Prostate gland (tissue), 2 donors: ENCODE data around the gene ADH5. TPM values are rescaled to one million over a fixed set of nuclear protein-coding genes. Genes with fewer than 3 reads are reported as not detected.
"Not testable (repeated sequence)": the region's sequence is repeated elsewhere in the genome, so short reads cannot be mapped to it uniquely, and the experiment has no call there.

Experiments
- DNase-seq: peaks from one replicate; pipeline ENCODE4 v3.0.0-alpha.2; 2019; ENCODE audit warnings: low spot score
- H3K27ac ChIP-seq, 2 donors: fragments of 200-600 bp; sonication (generic); 2 replicates each; pipeline ENCODE4 v1.5.1; 2017 to 2019
- H3K27me3 ChIP-seq: fragments of 200-600 bp; sonication (generic); replicated peaks from 2 replicates; pipeline ENCODE4 v1.5.1; 2019; ENCODE audit not compliant: insufficient read depth
- H3K36me3 ChIP-seq, 2 donors: fragments of 200-600 bp; sonication (generic); 1 replicate in 1 of 2; 2 replicates in 1 of 2; pipeline versions ENCODE4 v1.5.1 to v1.8.1; 2017 to 2019
- H3K4me1 ChIP-seq: fragments of 200-600 bp; sonication (generic); replicated peaks from 2 replicates; pipeline ENCODE4 v1.5.1; 2019
- H3K4me3 ChIP-seq, 2 donors: fragments of 200-600 bp; sonication (generic); 2 replicates each; pipeline ENCODE4 v1.5.1; 2017 to 2019
- H3K9me3 ChIP-seq: fragments of 200-600 bp; sonication (generic); 2 replicates; pipeline ENCODE4 v1.5.1; 2017
- CTCF ChIP-seq, 4 experiments: fragments of 200-600 bp in 2 of 4; fragments of 450-650 bp in 2 of 4; sonication (generic) in 2 of 4; IDR thresholded peaks; 1 replicate in 3 of 4; 2 replicates in 1 of 4; pipeline ENCODE4 v1.5.1; 2016 to 2019; ENCODE audit warnings: antibody characterized with exemption in 4 of 4, mild to moderate bottlenecking in 2 of 4, moderate library complexity in 2 of 4
- POLR2A ChIP-seq: fragments of 450-650 bp; IDR thresholded peaks from one replicate; pipeline ENCODE4 v1.6.1; 2016; ENCODE audit warnings: antibody characterized with exemption, mild to moderate bottlenecking
- POLR2AphosphoS5 ChIP-seq: sonication (generic); formaldehyde crosslinking; IDR thresholded peaks from one replicate; pipeline ENCODE4 v1.6.1; 2017; ENCODE audit warnings: antibody characterized with exemption
- WGBS: methylation state at CpG from one replicate; pipeline ENCODE4 v1.1.5; 2018; 5-methylcytosine and 5-hydroxymethylcytosine counted together
- intact Hi-C: fragments of 100-400 bp; cut with DNase I; formaldehyde crosslinking; loops from one replicate; pipeline ENCODE4 v1.14.2; 2022
- total RNA-seq, 2 donors: library from RNA; depleted of rRNA; stranded (reverse); fragments of >200 nt; gene quantifications; one replicate each; pipeline ENCODE4 v1.1.0, GENCODE V29; 2016

ADH5 gene
- total RNA-seq, 2 donors from 2014 or later = 127 to 149 TPM

GRCh38 chr4:99104153-99104552, 15.6 kb upstream of the ADH5 start:
- no peaks in the 10 kb centered on the region for H3K36me3 ChIP-seq
- no peak for DNase-seq
- no peak overlapping the region for H3K27ac ChIP-seq
- intact Hi-C loops = no loop called here
- TF ChIP-seq POLR2A = no peak
- no peak for TF ChIP-seq CTCF (IDR thresholded peaks at IDR 0.05)
- no peak for TF ChIP-seq POLR2AphosphoS5
- H3K4me3 ChIP-seq = no peak overlapping the region
- H3K4me1 ChIP-seq = no peaks in the 10 kb centered on the region
- H3K27me3 ChIP-seq = no peaks in the 10 kb centered on the region
- 97% methylated on average over 1 of the region's 1 CpG for WGBS
- no peaks in the 10 kb centered on the region for H3K9me3 ChIP-seq

- DNase-seq = no peak
- H3K9me3 ChIP-seq = no peaks in the 10 kb centered on the region
- no peaks in the 10 kb centered on the region for H3K36me3 ChIP-seq
- H3K27ac ChIP-seq = no peak overlapping the region
- no peaks in the 10 kb centered on the region for H3K4me1 ChIP-seq
- no peak overlapping the region for H3K4me3 ChIP-seq
- no peak for TF ChIP-seq POLR2AphosphoS5
- no peak for TF ChIP-seq POLR2A
- no peak for TF ChIP-seq CTCF (IDR thresholded peaks at IDR 0.05)
- H3K27me3 ChIP-seq = no peaks in the 10 kb centered on the region
- intact Hi-C loops = no loop called here
Measured at GRCh38 chr4:99103166-99103565, 14.6 kb upstream of the ADH5 start.

GRCh38 chr4:99102634-99103033, 14.0 kb upstream of the ADH5 start:
- H3K36me3 ChIP-seq = no peaks in the 10 kb centered on the region
- no peaks in the 10 kb centered on the region for H3K4me1 ChIP-seq
- no peak overlapping the region for H3K27ac ChIP-seq
- TF ChIP-seq POLR2A (no peak), CTCF (IDR thresholded peaks at IDR 0.05) (no peak), POLR2AphosphoS5 (no peak)
- intact Hi-C loops = no loop called here
- WGBS = 100% methylated on average over 2 of the region's 2 CpGs
- H3K4me3 ChIP-seq = no peak overlapping the region
- no peaks in the 10 kb centered on the region for H3K27me3 ChIP-seq
- DNase-seq = no peak
- no peaks in the 10 kb centered on the region for H3K9me3 ChIP-seq

GRCh38 chr4:99100876-99101275, 12.3 kb upstream of the ADH5 start:
- Histone ChIP-seq H3K4me3 (no peak overlapping the region), H3K9me3 (no peaks in the 10 kb centered on the region), H3K27ac (no peak overlapping the region), H3K4me1 (no peaks in the 10 kb centered on the region), H3K27me3 (no peaks in the 10 kb centered on the region), H3K36me3 (no peaks in the 10 kb centered on the region)
- intact Hi-C loops = no loop called here
- DNase-seq = no peak
- 94% methylated on average over 1 of the region's 1 CpG for WGBS
- TF ChIP-seq POLR2A (no peak), CTCF (IDR thresholded peaks at IDR 0.05) (no peak), POLR2AphosphoS5 (no peak)

GRCh38 chr4:99099814-99100213, 11.2 kb upstream of the ADH5 start:
- 77% methylated on average over 5 of the region's 5 CpGs for whole genome bisulfite sequencing
- H3K9me3 ChIP-seq, H3K4me3 ChIP-seq, DNase-seq, H3K27me3 ChIP-seq, H3K36me3 ChIP-seq, H3K27ac ChIP-seq, H3K4me1 ChIP-seq, intact Hi-C loops: not testable (repeated sequence)

- Histone ChIP-seq H3K4me1 (no peaks in the 10 kb centered on the region), H3K4me3 (no peak overlapping the region), H3K36me3 (no peaks in the 10 kb centered on the region), H3K9me3 (no peaks in the 10 kb centered on the region), H3K27me3 (no peaks in the 10 kb centered on the region), H3K27ac (no peak overlapping the region)
- intact Hi-C loops = no loop called here
- no peak for DNase-seq
- TF ChIP-seq POLR2AphosphoS5 = no peak
- TF ChIP-seq POLR2A = no peak
- TF ChIP-seq CTCF (IDR thresholded peaks at IDR 0.05) = no peak
- over 99% methylated on average over 10 of the region's 12 CpGs for WGBS
Measured at GRCh38 chr4:99099311-99099710, 10.7 kb upstream of the ADH5 start.
